ENCODE results near the gene GPRASP2.
"Not testable (repeated sequence)": the region's sequence is repeated elsewhere in the genome, so short reads cannot be mapped to it uniquely, and the experiment has no call there.

The GPRASP2 gene

GRCh38 chrX:102712216-102712966 lies at the start of gene GPRASP2:
Gene GPRASP2, plus strand, starts transcription at chrX:102712448. Its CDS starts 2,422 bp downstream, at chrX:102714870.
- DNase-seq (ENCODE audit: low read depth in 2 of 2), result no peak

GRCh38 chrX:102663820-102664219 lies 48.4 kb upstream of the GPRASP2 start:
- DNase-seq (ENCODE audit: low read depth in 2 of 2), result not testable (repeated sequence)

GRCh38 chrX:102667034-102667433 lies 45.2 kb upstream of the GPRASP2 start:
- not testable (repeated sequence) for DNase-seq (ENCODE audit: low read depth in 2 of 2)

- no peak for DNase-seq (ENCODE audit: low read depth in 2 of 2)
Measured at GRCh38 chrX:102669526-102669925, 42.7 kb upstream of the GPRASP2 start.

- no peak for DNase-seq (ENCODE audit: low read depth in 2 of 2)
Measured at GRCh38 chrX:102672856-102673255, 39.4 kb upstream of the GPRASP2 start.

GRCh38 chrX:102677479-102677878 lies 34.8 kb upstream of the GPRASP2 start:
- not testable (repeated sequence) for DNase-seq (ENCODE audit: low read depth in 2 of 2)

GRCh38 chrX:102684772-102685520 lies 27.3 kb upstream of the GPRASP2 start:
- DNase-seq (ENCODE audit: low read depth in 2 of 2), result no peak

- no peak for DNase-seq (ENCODE audit: low read depth in 2 of 2)
Measured at GRCh38 chrX:102694749-102695148, 17.5 kb upstream of the GPRASP2 start.

- DNase-seq (ENCODE audit: low read depth in 2 of 2), result no peak
Measured at GRCh38 chrX:102696306-102696705, 15.9 kb upstream of the GPRASP2 start.

GRCh38 chrX:102697494-102697893 lies 14.8 kb upstream of the GPRASP2 start:
- no peak for DNase-seq (ENCODE audit: low read depth in 2 of 2)

- no peak for DNase-seq (ENCODE audit: low read depth in 2 of 2)
Measured at GRCh38 chrX:102708900-102709299, 3.3 kb upstream of the GPRASP2 start.

- DNase-seq (ENCODE audit: low read depth in 2 of 2), result no peak
Measured at GRCh38 chrX:102711872-102712215, 404 bp upstream of the GPRASP2 start.

GRCh38 chrX:102712981-102713625 lies 855 bp downstream of the GPRASP2 start:
- no peak for DNase-seq (ENCODE audit: low read depth in 2 of 2)

- no peak for DNase-seq (ENCODE audit: low read depth in 2 of 2)
Measured at GRCh38 chrX:102714994-102715393, 2.7 kb downstream of the GPRASP2 start.

- no peak for DNase-seq (ENCODE audit: low read depth in 2 of 2)
Measured at GRCh38 chrX:102715967-102716366, 3.7 kb downstream of the GPRASP2 start.

- peak; percentile 23 to 45 for DNase-seq (ENCODE audit: low read depth in 2 of 2)
Measured at GRCh38 chrX:102720237-102721168, 8.3 kb downstream of the GPRASP2 start, which contains the start of gene GPRASP3. Gene GPRASP3, plus strand, starts transcription at chrX:102720743. Its CDS starts 28,253 bp downstream, at chrX:102748996.

GRCh38 chrX:102721169-102721506 lies 8.9 kb downstream of the GPRASP2 start:
- not testable (repeated sequence) for DNase-seq (ENCODE audit: low read depth in 2 of 2)

GRCh38 chrX:102723456-102723855 lies 11.2 kb downstream of the GPRASP2 start:
- DNase-seq (ENCODE audit: low read depth in 2 of 2), result no peak

- DNase-seq (ENCODE audit: low read depth in 2 of 2), result no peak
Measured at GRCh38 chrX:102727761-102728160, 15.5 kb downstream of the GPRASP2 start.

- no peak for DNase-seq (ENCODE audit: low read depth in 2 of 2)
Measured at GRCh38 chrX:102728646-102729045, 16.4 kb downstream of the GPRASP2 start.

- DNase-seq (ENCODE audit: low read depth in 2 of 2), result no peak
Measured at GRCh38 chrX:102739657-102740056, 27.4 kb downstream of the GPRASP2 start.

GRCh38 chrX:102744307-102744706 lies 32.1 kb downstream of the GPRASP2 start:
- DNase-seq (ENCODE audit: low read depth in 2 of 2), result no peak

Measured in stimulated activated CD8-positive, alpha-beta memory T cell treated with anti-CD3 and anti-CD28 coated beads, Interleukin-15, amount 100 ng/mL, for 4 hours (primary cell).